GM12874 (cell line): ENCODE data around the gene OR6N2.

Source experiments
- TF ChIP-seq, protein P1 (sequence below): IDR thresholded peaks from 2 replicates; pipeline ENCODE4 v1.5.1; 2011; ENCODE audit warnings: low read depth, mild to moderate bottlenecking, control low read depth, low read length, moderate library complexity; ENCODE audit not compliant: insufficient read depth

The OR6N2 gene

GRCh38 chr1:158801396-158801795 lies 20.4 kb upstream of the OR6N2 start:
- TF ChIP-seq, protein P1, sequence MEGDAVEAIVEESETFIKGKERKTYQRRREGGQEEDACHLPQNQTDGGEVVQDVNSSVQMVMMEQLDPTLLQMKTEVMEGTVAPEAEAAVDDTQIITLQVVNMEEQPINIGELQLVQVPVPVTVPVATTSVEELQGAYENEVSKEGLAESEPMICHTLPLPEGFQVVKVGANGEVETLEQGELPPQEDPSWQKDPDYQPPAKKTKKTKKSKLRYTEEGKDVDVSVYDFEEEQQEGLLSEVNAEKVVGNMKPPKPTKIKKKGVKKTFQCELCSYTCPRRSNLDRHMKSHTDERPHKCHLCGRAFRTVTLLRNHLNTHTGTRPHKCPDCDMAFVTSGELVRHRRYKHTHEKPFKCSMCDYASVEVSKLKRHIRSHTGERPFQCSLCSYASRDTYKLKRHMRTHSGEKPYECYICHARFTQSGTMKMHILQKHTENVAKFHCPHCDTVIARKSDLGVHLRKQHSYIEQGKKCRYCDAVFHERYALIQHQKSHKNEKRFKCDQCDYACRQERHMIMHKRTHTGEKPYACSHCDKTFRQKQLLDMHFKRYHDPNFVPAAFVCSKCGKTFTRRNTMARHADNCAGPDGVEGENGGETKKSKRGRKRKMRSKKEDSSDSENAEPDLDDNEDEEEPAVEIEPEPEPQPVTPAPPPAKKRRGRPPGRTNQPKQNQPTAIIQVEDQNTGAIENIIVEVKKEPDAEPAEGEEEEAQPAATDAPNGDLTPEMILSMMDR: no peak

DNA sequence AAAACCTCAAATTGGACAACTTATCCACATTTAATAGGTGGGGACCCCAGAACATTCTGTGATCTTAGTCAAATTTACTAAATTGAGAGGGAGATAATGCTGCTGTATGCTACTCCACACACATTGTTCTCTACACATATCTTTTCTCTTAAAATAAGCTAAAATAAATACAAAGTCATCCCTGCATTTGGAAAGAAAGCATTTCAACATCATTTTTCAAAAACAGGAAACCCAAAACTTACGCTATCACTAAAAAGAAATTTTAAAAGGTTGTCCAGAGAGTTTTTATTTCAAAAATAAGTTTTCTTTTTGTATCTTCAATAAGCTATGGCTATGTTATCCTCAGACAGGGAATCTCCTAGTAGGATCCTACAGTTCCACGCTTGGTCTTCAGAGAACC lies 19.5 kb upstream of the OR6N2 start:
- TF ChIP-seq, protein P1: no peak

- TF ChIP-seq, protein P1: no peak
These were observed 18.7 kb upstream of the OR6N2 start for GRCh38 chr1:158799689-158800088.

- TF ChIP-seq, protein P1: no peak
These were observed 17.5 kb upstream of the OR6N2 start for GRCh38 chr1:158798531-158798930.

DNA sequence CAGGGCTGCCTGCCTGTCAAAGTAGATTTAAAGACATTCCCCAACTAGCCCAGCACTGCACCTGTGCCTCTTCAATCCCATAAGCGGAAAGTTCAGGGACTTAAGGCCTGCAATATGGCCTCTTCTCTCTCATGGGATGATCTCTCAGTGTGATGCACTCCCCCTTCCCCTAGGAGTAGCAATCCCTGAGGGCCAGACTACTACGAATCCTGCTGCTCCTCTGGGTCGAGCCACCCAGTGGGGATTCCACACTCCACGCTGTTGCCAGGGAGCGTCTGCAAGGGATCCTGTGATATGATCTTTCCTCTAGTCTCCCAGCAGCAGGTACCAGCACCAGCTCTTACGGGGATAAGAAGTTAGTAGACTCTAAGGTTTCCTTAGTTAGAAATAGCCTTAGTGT lies 13.2 kb upstream of the OR6N2 start:
- TF ChIP-seq, protein P1: no peak

DNA sequence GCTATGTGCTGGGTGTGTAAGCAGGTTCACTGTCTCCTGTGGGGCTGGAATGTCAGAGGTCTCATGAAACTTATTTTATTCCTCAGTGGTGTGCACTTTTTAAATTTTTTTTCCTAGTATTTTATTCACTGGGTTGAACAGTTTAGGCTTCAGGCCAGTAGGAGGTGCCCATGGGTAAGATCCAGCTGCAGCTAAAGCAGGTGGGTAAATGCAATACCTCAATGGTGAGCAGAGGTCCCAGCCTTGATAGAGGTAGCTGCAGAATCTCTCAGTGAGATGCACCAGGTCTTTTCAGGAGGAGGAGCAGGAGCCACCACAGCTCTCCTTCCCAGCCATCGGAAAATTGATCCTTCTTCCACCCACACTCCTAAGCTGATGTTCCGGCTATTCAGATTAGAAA lies 12.6 kb upstream of the OR6N2 start:
- TF ChIP-seq, protein P1: peak; percentile 55; the same call in 1 of the 2 replicates

DNA sequence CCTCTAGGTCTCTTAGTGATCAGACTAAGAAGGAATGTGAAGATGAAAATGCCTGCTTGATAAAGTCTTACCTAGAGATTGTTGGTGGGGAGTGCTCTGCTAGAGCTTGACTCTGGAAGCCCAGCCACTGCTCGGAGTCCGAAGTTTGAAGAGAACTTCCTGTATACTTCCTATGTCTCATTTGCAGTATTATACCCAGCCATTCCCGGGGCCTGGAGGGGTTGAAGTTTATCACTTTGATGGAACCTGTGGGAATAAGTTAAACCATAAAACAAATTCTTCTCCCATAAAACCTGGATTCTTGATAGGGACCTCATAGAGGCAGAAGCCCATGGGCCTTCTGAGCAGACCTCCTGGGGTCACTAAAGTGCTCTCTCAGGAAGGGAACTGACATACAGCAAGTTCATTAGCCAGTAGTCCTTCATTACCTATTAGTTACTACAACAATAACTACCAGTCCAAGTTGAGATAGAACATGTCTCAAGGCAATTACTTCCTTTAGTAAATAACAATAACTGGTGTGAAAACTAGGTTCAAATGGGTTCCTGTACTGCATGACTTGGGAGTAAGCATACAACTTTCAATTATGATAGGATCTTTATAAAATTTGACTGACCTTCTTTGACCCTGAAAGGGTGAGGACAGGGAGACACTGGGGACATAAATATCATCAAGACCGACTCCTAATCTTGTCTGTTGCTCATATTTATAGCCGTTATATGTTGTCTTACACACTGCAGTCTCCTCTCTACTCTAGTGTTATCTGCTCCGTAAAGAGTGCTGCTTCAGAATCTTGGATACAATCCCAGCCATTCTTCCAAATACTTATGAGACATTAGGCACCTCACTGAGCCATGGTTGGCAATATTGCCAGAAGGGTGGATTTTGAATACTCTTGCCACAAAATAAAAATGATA lies 8.8 kb downstream of the OR6N2 start, which contains the start of gene OR6N1:
OR6N1 (minus strand) TSS at position 246 of the 917 bp plus-strand sequence. CDS start 5,513 bp downstream, outside the sequence.
- TF ChIP-seq, protein P1: no peak
